Hepatocyte (in vitro differentiated cells): ENCODE results near the gene RASAL3.

Source experiments
- CTCF ChIP-seq: fragments of 200-600 bp; sonication (generic); IDR thresholded peaks from 2 replicates; pipeline ENCODE4 v1.5.1; 2016; ENCODE audit warnings: antibody characterized with exemption, mild to moderate bottlenecking; ENCODE audit not compliant: poor library complexity
- EZH2 ChIP-seq: fragments of 200-600 bp; sonication (generic); IDR thresholded peaks from 2 replicates; pipeline ENCODE4 v1.6.1; 2016; ENCODE audit warnings: antibody characterized with exemption, mild to moderate bottlenecking, borderline replicate concordance
- EZH2phosphoT487 ChIP-seq: fragments of 200-600 bp; sonication (generic); IDR thresholded peaks from one replicate; pipeline ENCODE4 v1.6.1; 2018; ENCODE audit warnings: antibody characterized with exemption, mild to moderate bottlenecking, low read depth, moderate library complexity; ENCODE audit not compliant: unreplicated experiment, severe bottlenecking

DNA sequence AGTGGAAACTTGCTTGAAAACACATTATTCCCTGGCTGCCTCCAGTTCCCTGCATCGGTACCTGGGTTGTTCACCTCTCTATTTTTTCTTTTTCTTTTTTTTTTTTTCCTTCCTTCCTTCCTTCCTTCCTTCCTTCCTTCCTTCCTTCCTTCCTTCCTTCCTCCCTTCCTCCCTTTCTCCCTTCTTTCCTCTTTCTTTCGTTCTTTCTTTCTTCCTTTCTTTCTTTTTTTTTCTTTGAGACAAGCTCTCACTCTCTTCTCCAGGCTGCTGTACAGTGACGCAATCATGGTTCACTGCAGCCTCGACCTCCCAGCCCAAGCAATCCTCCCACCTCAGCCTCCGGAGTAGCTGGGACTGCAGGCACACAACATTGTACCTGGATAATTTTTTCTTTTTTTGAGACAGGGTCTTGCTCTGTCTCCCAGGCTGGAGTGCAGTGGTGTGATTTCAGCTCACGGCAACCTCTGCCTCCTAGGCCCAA, 3.4 kb upstream of the RASAL3 start:
- TF ChIP-seq CTCF: no peak
- no peak for TF ChIP-seq EZH2
- TF ChIP-seq EZH2phosphoT487: no peak
